ENCODE results near the gene XRCC4.

Gene XRCC4

GRCh38 chr5:83071286-83072051 lies 5.9 kb upstream of the XRCC4 start:
- DNase-seq, result no peak

DNA sequence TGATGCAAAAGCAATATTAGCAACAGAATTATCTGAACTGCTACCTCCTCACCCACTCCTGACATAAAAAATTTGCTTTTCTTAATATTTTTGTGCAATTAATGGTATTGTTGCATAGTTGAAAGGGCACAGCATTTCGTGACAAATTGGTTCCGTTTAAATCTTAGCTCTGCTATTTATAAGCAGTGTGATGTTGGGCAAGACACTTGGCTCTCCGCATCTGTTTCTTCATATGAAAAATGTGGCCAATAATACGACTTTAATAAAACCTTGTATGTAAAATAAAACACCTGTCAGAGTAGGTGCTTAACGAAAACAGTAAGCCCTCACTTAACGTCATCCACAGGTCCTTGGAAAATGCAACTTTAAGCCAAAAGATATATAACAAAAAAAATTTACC lies 4.4 kb upstream of the XRCC4 start:
- no peak for DNase-seq

GRCh38 chr5:83077662-83078261 lies 415 bp downstream of the XRCC4 start:
- no peak for DNase-seq

DNA sequence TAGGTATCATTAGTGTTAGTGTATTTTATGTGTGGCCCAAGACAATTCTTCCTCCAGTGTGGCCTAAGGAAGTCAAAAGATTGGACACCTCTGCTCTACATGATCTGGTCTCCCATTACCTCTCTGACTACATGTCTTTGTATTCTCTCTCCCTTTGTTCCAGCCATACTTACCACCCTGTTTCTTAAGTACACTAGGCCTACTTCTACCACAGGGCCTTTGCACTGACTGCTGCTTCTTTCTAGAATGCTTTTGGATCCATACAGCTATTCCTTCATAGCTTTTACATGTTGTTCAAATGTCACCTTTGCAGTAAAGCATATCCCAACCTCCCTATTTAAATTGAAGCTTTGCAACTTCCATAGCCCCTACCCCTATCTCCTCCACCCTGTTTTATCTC lies 5.4 kb downstream of the XRCC4 start:
- no peak for DNase-seq

DNA sequence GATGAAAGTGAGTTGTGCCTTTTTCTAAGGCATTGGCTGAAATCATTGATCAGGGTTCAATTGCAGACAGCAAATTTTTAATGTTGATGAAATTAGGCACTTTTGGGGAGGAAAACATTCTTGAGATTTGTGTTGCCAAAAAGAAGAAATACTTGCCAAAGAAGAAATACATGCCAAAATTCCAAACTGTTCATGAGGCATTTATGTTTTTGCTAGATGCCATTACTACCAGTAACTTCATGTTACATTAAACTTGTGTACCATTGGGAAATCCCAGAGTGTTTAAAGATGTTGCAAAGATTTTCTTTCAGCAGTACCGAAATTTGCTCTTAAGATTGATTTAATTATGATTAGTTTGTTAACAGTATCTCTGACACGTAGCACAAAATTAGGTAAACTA lies 7.0 kb downstream of the XRCC4 start:
- no peak for DNase-seq

- DNase-seq, result no peak
Measured at GRCh38 chr5:83085106-83085505, 7.8 kb downstream of the XRCC4 start.

- DNase-seq, result no peak
Measured at GRCh38 chr5:83090169-83090568, 12.8 kb downstream of the XRCC4 start.

DNA sequence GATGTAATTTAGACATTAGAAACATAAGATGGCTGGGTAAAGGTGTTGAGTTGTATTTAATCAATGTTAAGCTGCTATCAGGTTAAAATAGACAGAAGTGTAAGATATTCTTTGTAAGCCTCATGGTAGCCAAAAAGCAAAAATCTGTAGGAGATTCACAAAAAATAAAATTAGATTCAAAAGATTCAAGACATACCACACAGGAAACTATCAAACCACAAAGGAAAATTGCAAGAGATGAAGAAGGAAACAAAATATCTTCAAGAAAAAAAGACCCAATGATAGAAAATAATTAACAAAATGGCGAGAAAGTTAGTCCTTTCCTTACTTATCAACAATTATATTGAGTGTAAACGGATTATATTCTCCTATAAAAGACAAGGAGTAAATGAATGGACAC lies 15.3 kb downstream of the XRCC4 start:
- no peak for DNase-seq

- no peak for DNase-seq
Measured at GRCh38 chr5:83093692-83094091, 16.3 kb downstream of the XRCC4 start.

- DNase-seq, result no peak
Measured at GRCh38 chr5:83095163-83095956, 18.0 kb downstream of the XRCC4 start.

- no peak for DNase-seq
Measured at GRCh38 chr5:83095957-83096539, 18.7 kb downstream of the XRCC4 start.

GRCh38 chr5:83096660-83097339 lies 19.5 kb downstream of the XRCC4 start:
- DNase-seq, result no peak

DNA sequence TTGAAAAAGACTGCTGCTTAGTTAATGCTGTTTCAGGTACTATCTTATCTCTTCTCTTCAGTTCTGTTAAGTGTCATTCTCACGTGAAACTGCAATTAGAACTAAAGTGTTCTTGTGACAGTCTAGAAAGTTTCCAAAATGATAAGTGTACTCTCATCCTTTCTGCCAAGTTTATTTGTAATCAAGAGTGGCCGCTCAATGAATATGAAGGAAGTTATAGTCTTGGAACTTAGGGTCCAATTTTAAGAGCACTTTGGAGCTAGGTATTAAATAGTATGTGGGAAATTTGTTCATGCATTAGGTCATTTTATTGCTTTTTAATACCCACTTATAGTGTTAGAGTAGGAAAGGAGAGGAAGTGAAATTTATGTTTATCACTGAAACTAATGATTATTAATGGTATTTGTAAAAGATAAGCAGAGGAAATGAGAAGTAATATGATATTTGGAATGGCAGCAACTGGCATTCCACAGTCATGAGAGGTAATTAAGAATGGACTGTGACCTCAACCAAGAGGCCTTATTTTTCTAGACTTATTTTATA lies 20.4 kb downstream of the XRCC4 start:
- DNase-seq, result no peak

DNA sequence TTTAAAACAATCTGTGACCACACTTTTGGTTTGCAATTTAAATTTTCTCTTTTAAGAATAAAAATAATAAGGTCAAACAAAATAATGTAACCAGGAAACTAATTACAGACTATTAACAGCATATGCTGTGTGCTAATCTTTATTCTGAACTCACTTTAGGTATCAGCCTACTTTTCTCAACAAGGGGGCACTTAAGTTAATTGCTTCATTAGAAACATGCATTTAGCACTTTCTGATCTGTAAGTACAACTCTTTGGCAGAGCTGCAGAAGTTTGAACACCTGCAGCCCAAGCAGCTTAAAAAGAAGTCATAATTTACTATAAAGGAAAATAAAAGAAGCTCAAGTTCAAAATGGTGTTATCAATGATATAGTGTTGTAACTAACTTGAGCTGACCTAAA lies 21.7 kb downstream of the XRCC4 start:
- DNase-seq, result no peak

DNA sequence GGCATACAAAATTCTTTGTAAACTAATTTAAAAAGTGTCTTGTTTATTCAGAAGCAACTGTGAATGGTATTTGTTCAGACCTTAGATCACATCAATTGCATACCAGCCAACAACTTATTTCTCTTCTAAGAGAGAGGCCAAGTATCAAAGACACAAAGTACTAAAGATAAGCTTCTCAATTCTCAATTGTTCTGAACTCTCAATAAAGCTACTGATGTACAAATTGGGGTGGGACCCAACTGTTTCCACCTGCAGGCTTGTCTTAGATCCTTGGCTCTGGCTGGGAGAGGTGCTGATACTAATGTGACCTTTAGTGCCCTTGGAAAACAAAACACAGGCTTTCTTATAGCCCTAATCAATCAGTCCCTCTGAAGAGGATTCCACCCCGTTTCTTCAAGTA lies 22.1 kb downstream of the XRCC4 start:
- DNase-seq, result no peak

DNA sequence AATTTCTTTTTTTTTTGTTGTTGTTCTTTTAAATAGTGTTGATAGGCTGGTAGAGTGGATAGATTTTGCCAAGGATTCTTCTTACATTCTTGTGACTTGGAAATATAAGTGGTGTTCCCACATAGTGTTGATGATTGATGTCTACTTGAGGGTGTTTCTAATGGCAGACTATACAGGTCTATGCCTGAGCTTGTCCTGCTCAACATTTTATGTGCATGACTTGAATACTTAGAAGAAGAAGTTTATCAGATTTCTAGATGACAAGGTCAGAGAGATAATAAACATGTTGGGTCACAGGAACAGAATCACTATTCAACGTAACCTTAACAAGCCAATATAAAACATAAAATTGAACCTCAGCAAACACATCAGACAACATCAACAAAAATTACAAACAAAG lies 24.2 kb downstream of the XRCC4 start:
- no peak for DNase-seq

GRCh38 chr5:83102364-83102980 lies 25.1 kb downstream of the XRCC4 start:
- DNase-seq, result no peak

DNA sequence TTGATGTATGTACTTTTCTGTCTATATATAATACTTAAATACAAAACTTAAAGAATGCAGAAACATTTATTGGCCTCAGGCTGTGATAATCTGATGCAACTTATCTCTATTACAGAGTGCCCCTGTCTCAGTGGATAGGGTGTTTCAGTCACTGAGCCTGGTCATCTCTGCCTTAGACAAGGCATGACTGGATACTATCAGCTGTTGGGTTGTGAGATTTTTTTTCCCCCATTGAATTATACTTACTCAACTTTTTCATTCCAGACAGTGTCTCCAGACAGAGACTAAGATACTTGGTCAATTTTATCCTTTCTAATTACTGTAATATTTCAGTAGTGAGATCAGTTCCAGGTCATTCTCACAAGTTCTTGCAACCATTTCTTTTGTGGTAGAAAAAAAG lies 26.7 kb downstream of the XRCC4 start:
- no peak for DNase-seq

DNA sequence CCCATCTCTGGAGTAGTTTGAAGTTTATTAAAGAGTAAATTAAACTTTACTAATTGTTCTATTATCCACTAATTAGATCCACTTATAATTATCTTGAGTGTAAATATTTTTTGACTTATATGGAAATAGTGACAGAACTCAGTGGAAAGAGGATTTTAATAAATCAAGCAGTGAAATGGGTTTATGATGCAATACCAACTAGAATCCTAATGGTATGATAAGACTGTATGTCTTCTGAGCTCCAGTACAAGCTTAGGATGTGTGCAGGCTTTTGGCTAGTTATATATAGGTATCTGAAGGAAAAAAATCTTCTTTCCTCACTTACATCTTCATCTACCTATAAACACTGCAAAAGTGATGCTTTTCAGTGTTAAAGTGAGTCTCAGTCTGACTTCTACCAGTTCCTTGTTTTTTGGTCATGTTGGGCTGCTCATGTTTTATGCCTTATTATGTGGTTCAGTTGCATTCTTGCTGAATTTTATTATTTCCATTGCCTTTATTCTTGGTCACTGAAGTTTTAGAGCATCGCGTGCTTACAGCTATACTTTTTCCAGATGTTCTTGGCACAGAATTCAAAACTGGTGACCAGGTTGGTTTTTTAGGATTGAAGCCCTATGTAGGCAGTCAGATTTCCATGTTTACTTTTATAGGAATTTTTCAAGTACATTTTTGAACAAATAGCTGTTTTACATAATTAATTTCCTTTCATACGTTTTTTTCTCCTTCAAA lies 30.5 kb downstream of the XRCC4 start:
- DNase-seq, result no peak

DNA sequence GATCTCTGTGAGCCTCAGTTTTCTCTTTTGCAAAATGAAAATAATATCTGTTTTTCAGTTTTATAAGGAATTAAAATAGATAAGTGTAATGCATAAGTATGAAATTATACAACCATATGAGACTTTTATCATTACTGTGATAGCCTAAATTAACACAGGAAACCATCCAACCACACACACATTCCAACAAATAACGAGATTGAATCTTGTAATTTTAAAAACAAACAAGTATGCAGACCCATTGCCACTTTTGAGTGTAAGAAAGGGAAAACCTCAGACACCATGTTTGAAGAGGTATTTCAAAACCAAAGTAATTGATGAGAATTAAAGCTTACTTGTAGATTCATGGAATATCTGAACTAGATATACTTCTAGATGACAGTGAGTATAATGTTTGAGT lies 32.0 kb downstream of the XRCC4 start:
- DNase-seq, result no peak

- DNase-seq, result no peak
Measured at GRCh38 chr5:83115816-83116215, 38.5 kb downstream of the XRCC4 start.

DNA sequence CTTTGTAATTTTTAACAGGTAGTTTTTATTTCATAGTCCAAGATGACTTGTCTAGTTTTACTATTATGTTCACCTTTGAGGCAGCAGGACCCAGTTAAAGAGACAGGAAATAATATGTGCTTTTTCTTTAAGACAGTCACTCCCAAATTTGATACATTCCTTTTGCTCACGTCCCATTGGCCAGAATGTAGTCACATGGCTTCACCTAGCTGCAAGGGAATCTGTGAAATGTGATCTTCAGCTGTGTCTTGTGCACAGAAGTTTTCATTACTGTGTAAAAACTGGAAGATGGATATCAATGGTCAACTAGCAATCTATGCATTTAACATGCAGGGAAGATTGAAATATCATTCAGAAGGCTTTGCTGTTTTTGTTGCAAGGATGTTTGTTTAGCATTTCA lies 41.1 kb downstream of the XRCC4 start:
- DNase-seq, result no peak

Measured in effector CD4-positive, alpha-beta T cell (primary cell).